Kidney (tissue), 14 donors: ENCODE data around the gene WWC2. TPM values are rescaled to one million over a fixed set of nuclear protein-coding genes. Genes with fewer than 3 reads are reported as not detected.

ENCODE experiments used
- DNase-seq, 5 donors: peaks; one replicate each; pipeline ENCODE4 v3.0.0-alpha.2; 2013 to 2020
- FAIRE-seq: peaks from 2 replicates; lab custom pipeline; 2012; peaks lifted over from hg19 to GRCh38; lab: Jason Lieb, UNC
- H3K27ac ChIP-seq, 2 donors: one replicate each; pipeline ENCODE4 v1.7.0; 2013; ENCODE audit warnings: low read depth in 2 of 2, low read length in 2 of 2, inconsistent platforms in 1 of 2
- H3K27me3 ChIP-seq: one replicate; pipeline ENCODE4 v1.7.1; 2013; ENCODE audit warnings: low read length, inconsistent platforms; ENCODE audit not compliant: control insufficient read depth, insufficient read depth
- H3K36me3 ChIP-seq, 3 donors: one replicate each; pipeline versions ENCODE4 v1.7.0 to v1.7.1; 2013; ENCODE audit warnings: low read length in 3 of 3, control low read depth in 1 of 3, inconsistent platforms in 1 of 3; ENCODE audit not compliant: insufficient read depth in 3 of 3, control insufficient read depth in 2 of 3
- H3K4me1 ChIP-seq, 3 donors: one replicate each; pipeline versions ENCODE4 v1.7.0 to v1.7.1; 2013; ENCODE audit warnings: low read length in 3 of 3, inconsistent platforms in 1 of 3, low read depth in 1 of 3; ENCODE audit not compliant: control insufficient read depth in 2 of 3, insufficient read depth in 2 of 3
- H3K4me3 ChIP-seq, 3 donors: one replicate each; pipeline versions ENCODE4 v1.7.0 to v1.8.1; 2013; ENCODE audit warnings: low read length in 3 of 3, control low read depth in 1 of 3, inconsistent platforms in 1 of 3
- H3K9ac ChIP-seq, 3 donors: one replicate each; pipeline versions ENCODE4 v1.7.0 to v1.7.1; 2013; ENCODE audit warnings: low read length in 3 of 3, control low read depth in 1 of 3, inconsistent platforms in 1 of 3
- H3K9me3 ChIP-seq, 3 donors: one replicate each; pipeline versions ENCODE4 v1.7.0 to v1.7.1; 2013; ENCODE audit warnings: low read length in 3 of 3, control low read depth in 1 of 3, inconsistent platforms in 1 of 3; ENCODE audit not compliant: control insufficient read depth in 2 of 3, insufficient read depth in 1 of 3
- intact Hi-C: fragments of 100-400 bp; cut with DNase I; formaldehyde crosslinking; loops from one replicate; pipeline ENCODE4 v1.11.1; 2022
- polyA plus RNA-seq: library from polyadenylated mRNA; stranded (reverse); fragments of 350-450 nt; fragmentation: Illumina TruSeq; extraction: RNeasy Lipid Tissue Mini Kit (QIAGEN cat#74804); gene quantifications from one replicate; pipeline ENCODE4 v1.2.3, GENCODE V29; 2014; ENCODE audit warnings: low read depth, low replicate concordance; ENCODE audit not compliant: insufficient read depth
- total RNA-seq: library from RNA; stranded (reverse); fragmentation: NEBNext Ultra II Directional; extraction: Animal tissue kit (Norgen Biotek cat#: 25700); gene quantifications from one replicate; pipeline ENCODE4 v1.2.1, GENCODE V29; 2021
- TF ChIP-seq, protein P1 (sequence below): IDR thresholded peaks from 3 replicates; pipeline ENCODE4 v1.5.1; 2012; ENCODE audit warnings: mild to moderate bottlenecking, moderate library complexity, borderline replicate concordance; ENCODE audit not compliant: insufficient read depth; ENCODE audit errors: extremely low read depth
- donor health status: control.
- donor health status: control.
- donor health status: control.
- donor health status: control.
- donor health status: control.
- donor health status: DM: yes; HTN: yes; CAD: no.
- donor health status: Normal renal cell carcinoma (clear cell type).

The WWC2 gene
- total and polyA plus RNA-seq, 2 donors from 2014 or later, result 10.1 to 59.6 TPM

DNA sequence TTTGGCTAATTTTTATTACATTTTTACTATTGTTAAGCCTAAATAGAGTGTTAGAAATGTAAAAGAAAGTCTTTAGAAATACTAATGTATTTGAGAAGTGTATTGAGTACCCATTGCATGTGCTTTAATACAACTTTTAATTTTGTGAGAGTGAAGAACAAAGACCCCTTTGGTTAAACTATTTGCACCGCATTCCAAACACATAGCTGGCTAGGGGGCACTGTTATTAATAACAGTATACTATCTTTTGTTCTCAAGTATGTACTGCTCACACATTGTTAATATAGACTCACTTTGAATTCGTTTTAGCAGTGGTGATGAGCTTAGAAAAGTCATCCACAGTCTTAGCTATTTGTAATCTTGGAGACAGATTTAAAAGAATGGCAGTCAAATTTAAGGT lies 114.9 kb downstream of the WWC2 start:
- H3K9me3 ChIP-seq, result no peaks in the 10 kb centered on the region
- TF ChIP-seq, protein P1, sequence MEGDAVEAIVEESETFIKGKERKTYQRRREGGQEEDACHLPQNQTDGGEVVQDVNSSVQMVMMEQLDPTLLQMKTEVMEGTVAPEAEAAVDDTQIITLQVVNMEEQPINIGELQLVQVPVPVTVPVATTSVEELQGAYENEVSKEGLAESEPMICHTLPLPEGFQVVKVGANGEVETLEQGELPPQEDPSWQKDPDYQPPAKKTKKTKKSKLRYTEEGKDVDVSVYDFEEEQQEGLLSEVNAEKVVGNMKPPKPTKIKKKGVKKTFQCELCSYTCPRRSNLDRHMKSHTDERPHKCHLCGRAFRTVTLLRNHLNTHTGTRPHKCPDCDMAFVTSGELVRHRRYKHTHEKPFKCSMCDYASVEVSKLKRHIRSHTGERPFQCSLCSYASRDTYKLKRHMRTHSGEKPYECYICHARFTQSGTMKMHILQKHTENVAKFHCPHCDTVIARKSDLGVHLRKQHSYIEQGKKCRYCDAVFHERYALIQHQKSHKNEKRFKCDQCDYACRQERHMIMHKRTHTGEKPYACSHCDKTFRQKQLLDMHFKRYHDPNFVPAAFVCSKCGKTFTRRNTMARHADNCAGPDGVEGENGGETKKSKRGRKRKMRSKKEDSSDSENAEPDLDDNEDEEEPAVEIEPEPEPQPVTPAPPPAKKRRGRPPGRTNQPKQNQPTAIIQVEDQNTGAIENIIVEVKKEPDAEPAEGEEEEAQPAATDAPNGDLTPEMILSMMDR, result no peak
- no peaks in the 10 kb centered on the region for H3K4me1 ChIP-seq
- no peak overlapping the region for H3K9ac ChIP-seq
- FAIRE-seq (no peak), DNase-seq (no peak)
- no peak overlapping the region for H3K4me3 ChIP-seq
- H3K36me3 ChIP-seq, result peaks cover 0 to 7% (median 6%) of the 10 kb centered on the region in 3 donors
- intact Hi-C loops, result no loop called here
- no peak overlapping the region for H3K27ac ChIP-seq
- H3K27me3 ChIP-seq, result no peaks in the 10 kb centered on the region

DNA sequence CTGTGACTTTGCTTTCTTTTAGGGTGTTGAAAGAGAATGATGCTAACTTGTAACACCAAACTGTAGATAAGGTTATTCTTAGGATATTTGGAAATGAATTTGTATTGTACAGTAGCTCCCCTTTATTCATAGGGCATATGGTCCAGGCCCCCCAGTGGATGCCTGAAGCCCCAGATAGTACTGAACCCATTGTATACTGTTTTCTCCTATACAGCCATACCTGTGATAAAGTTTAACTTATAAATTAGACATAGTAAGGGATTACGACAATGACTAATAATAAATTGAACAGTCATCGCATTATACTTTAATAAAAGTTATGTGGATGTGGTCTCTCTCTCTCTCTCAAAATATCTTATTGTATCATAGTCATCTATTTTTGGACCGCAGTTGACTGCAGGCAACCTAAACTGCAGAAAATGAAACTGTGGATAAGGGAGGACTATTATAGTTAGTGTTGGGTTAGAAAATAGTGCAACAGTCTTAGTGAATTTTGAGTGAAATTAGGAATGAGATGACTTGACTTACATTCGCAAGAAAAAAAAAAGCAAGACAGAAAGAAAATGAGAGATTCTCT lies 115.9 kb downstream of the WWC2 start:
- Histone ChIP-seq H3K27ac (no peak overlapping the region), H3K4me1 (no peaks in the 10 kb centered on the region), H3K9ac (no peak overlapping the region), H3K27me3 (no peaks in the 10 kb centered on the region), H3K4me3 (no peak overlapping the region), H3K36me3 (peaks cover 0 to 6% (median 4%) of the 10 kb centered on the region in 3 donors), H3K9me3 (no peaks in the 10 kb centered on the region)
- DNase-seq (no peak), FAIRE-seq (no peak)
- TF ChIP-seq, protein P1, result no peak
- intact Hi-C loops, result no loop called here

DNA sequence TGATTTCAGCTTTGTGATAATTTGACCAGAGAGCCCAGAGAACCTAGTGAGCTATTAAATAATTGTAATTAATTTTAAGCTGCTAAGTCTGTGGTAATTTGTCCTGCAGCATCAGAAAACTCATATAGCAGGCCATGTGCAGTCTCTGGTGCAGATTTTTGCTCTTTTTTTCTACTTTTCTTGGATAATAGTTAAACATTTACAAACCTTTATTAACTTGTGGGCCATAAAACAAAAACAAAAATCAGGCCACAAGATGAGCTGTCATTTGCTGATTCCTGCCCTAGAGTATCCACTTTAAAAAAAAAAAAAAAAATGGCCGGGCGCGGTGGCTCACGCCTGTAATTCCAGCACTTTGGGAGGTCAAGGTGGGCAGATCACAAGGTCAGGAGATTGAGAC lies 121.2 kb downstream of the WWC2 start:
- no peak for FAIRE-seq

More for the DNA sequence above, 121.2 kb downstream of the WWC2 start:
- H3K27ac ChIP-seq, result no peak overlapping the region
- H3K9ac ChIP-seq, result no peak overlapping the region
- intact Hi-C loops, result no loop called here
- H3K4me1 ChIP-seq, result no peaks in the 10 kb centered on the region
- no peaks in the 10 kb centered on the region for H3K9me3 ChIP-seq
- TF ChIP-seq, protein P1, result no peak
- H3K36me3 ChIP-seq, result peaks cover 0 to 3% (median 0%) of the 10 kb centered on the region in 3 donors
- H3K4me3 ChIP-seq, result no peak overlapping the region
- no peak for DNase-seq
- H3K27me3 ChIP-seq, result no peaks in the 10 kb centered on the region
